CD14-positive monocyte (primary cell): ENCODE data around the gene DPYSL3. TPM values are rescaled to one million over a fixed set of nuclear protein-coding genes. Genes with fewer than 3 reads are reported as not detected.

Experiments used
- DNase-seq, 3 donors: peaks; one replicate each; pipeline ENCODE4 v3.0.0-alpha.2; 2011 to 2022
- H2AFZ ChIP-seq: 2 replicates; pipeline ENCODE4 v1.6.0; 2012; ENCODE audit warnings: mild to moderate bottlenecking, low read depth, low read length, inconsistent platforms; ENCODE audit not compliant: insufficient read depth, poor library complexity, severe bottlenecking
- H3K27ac ChIP-seq, 2 donors: 1 replicate in 1 of 2; 2 replicates in 1 of 2; pipeline ENCODE4 v1.5.1; 2012 to 2013; ENCODE audit warnings: low read length in 2 of 2, control low read depth in 1 of 2, inconsistent platforms in 1 of 2, low read depth in 1 of 2, mild to moderate bottlenecking in 1 of 2
- H3K27me3 ChIP-seq, 2 donors: one replicate each; pipeline versions ENCODE4 v1.6.0 to v1.6.1; 2011 to 2013; ENCODE audit warnings: low read length in 2 of 2; ENCODE audit not compliant: control insufficient read depth in 2 of 2, insufficient read depth in 2 of 2
- H3K36me3 ChIP-seq, 2 donors: replicated peaks in 1 of 2; 1 replicate in 1 of 2; 2 replicates in 1 of 2; pipeline versions ENCODE4 v1.5.1 to v1.6.1; 2012 to 2013; ENCODE audit warnings: low read length in 2 of 2, control low read depth in 1 of 2, inconsistent platforms in 1 of 2, mild to moderate bottlenecking in 1 of 2; ENCODE audit not compliant: insufficient read depth in 2 of 2, control insufficient read depth in 1 of 2
- H3K4me1 ChIP-seq, 2 donors: 1 replicate in 1 of 2; 2 replicates in 1 of 2; pipeline versions ENCODE4 v1.5.1 to v1.6.1; 2012 to 2013; ENCODE audit warnings: low read length in 2 of 2, control low read depth in 1 of 2, inconsistent platforms in 1 of 2, mild to moderate bottlenecking in 1 of 2, moderate library complexity in 1 of 2; ENCODE audit not compliant: insufficient read depth in 2 of 2, control insufficient read depth in 1 of 2
- H3K4me2 ChIP-seq: replicated peaks from 2 replicates; pipeline ENCODE3; 2012; ENCODE audit warnings: low read length, moderate library complexity, mild to moderate bottlenecking; ENCODE audit not compliant: poor library complexity, severe bottlenecking; ENCODE audit errors: extremely low read depth
- H3K4me3 ChIP-seq, 3 experiments: fragments of 200-600 bp in 1 of 3; sonication (generic) in 1 of 3; replicated peaks in 1 of 3; 1 replicate in 2 of 3; 2 replicates in 1 of 3; pipeline ENCODE4 v1.5.1; 2011 to 2013; ENCODE audit warnings: low read length in 3 of 3, mild to moderate bottlenecking in 3 of 3, control low read depth in 2 of 3, low read depth in 2 of 3, inconsistent platforms in 1 of 3, moderate library complexity in 1 of 3
- H3K79me2 ChIP-seq: 2 replicates; pipeline ENCODE4 v1.6.0; 2012; ENCODE audit warnings: mild to moderate bottlenecking, control low read depth, inconsistent platforms, low read length, moderate library complexity; ENCODE audit not compliant: insufficient read depth
- H3K9ac ChIP-seq: 2 replicates; pipeline ENCODE4 v1.6.0; 2017; ENCODE audit warnings: low read length, mild to moderate bottlenecking; ENCODE audit not compliant: insufficient read depth, poor library complexity, severe bottlenecking
- H3K9me3 ChIP-seq, 2 donors: replicated peaks in 1 of 2; 1 replicate in 1 of 2; 2 replicates in 1 of 2; pipeline versions ENCODE4 v1.5.1 to v1.6.1; 2012 to 2013; ENCODE audit warnings: low read length in 2 of 2, control low read depth in 1 of 2; ENCODE audit not compliant: control insufficient read depth in 1 of 2, insufficient read depth in 1 of 2
- H4K20me1 ChIP-seq: 2 replicates; pipeline ENCODE4 v1.6.0; 2012; ENCODE audit warnings: mild to moderate bottlenecking, low read length, control low read depth, moderate library complexity; ENCODE audit not compliant: insufficient read depth
- H3K27ac Mint-ChIP-seq, 7 donors: one replicate each; pipeline ENCODE4 v1.8.0; 2020; ENCODE audit warnings: mild to moderate bottlenecking in 7 of 7, mixed read lengths in 7 of 7, moderate library complexity in 6 of 7, inconsistent platforms in 2 of 7
- H3K27me3 Mint-ChIP-seq, 3 donors: one replicate each; pipeline ENCODE4 v1.8.0; 2021 to 2022; ENCODE audit warnings: low read depth in 3 of 3, mild to moderate bottlenecking in 3 of 3, mixed read lengths in 3 of 3, moderate library complexity in 3 of 3, inconsistent platforms in 1 of 3
- H3K36me3 Mint-ChIP-seq, 2 donors: one replicate each; pipeline ENCODE4 v1.8.0; 2020; ENCODE audit warnings: mixed read lengths in 2 of 2, inconsistent platforms in 1 of 2, mild to moderate bottlenecking in 1 of 2
- H3K4me1 Mint-ChIP-seq: one replicate; pipeline ENCODE4 v1.8.0; 2020; ENCODE audit warnings: mild to moderate bottlenecking, mixed read lengths
- H3K4me3 Mint-ChIP-seq, 2 donors: one replicate each; pipeline ENCODE4 v1.8.0; 2020; ENCODE audit warnings: mild to moderate bottlenecking in 2 of 2, mixed read lengths in 2 of 2, moderate library complexity in 1 of 2
- H3K9me3 Mint-ChIP-seq, 7 donors: one replicate each; pipeline ENCODE4 v1.8.0; 2020 to 2022; ENCODE audit warnings: mixed read lengths in 7 of 7, mild to moderate bottlenecking in 6 of 7, moderate library complexity in 6 of 7, inconsistent platforms in 2 of 7
- CTCF ChIP-seq: fragments of 200-600 bp; IDR thresholded peaks from one replicate; pipeline ENCODE4 v1.8.0; 2022; ENCODE audit warnings: antibody characterized with exemption, mild to moderate bottlenecking
- WGBS: methylation state at CpG from one replicate; pipeline ENCODE4 v1.1.5; 2013; ENCODE audit warnings: missing lambda C conversion rate; ENCODE audit not compliant: insufficient coverage; 5-methylcytosine and 5-hydroxymethylcytosine counted together
- intact Hi-C, 2 donors: fragments of 100-400 bp; cut with micrococcal nuclease; formaldehyde crosslinking; loops; one replicate each; pipeline versions ENCODE4 v1.15.0 to v1.15.1; 2023
- polyA plus RNA-seq, 3 donors: library from polyadenylated mRNA; depleted of rRNA in 1 of 3; unstranded in 2 of 3; stranded (reverse) in 1 of 3; fragments of 300-500 nt in 2 of 3; fragments of >200 nt in 1 of 3; fragmentation: Illumina TruSeq in 2 of 3; gene quantifications; 1 replicate in 2 of 3; 2 replicates in 1 of 3; pipeline ENCODE4 v1.2.3, GENCODE V29; 2012 to 2021

DPYSL3 gene
- polyA plus RNA-seq, 3 donors, result 0.05 TPM; not detected in 2

- no peaks in the 10 kb centered on the region for H3K36me3 Mint-ChIP-seq
- Histone ChIP-seq H3K4me1 (no peaks in the 10 kb centered on the region), H3K9me3 (no peaks in the 10 kb centered on the region), H3K9ac (no peak overlapping the region), H3K27ac (no peak overlapping the region), H2AFZ (no peak overlapping the region), H3K4me3 (no peak overlapping the region), H3K79me2 (no peaks in the 10 kb centered on the region), H3K27me3 (peaks cover 5 to 9% of the 10 kb centered on the region in 2 donors), H4K20me1 (no peaks in the 10 kb centered on the region), H3K4me2 (no peak overlapping the region), H3K36me3 (no peaks in the 10 kb centered on the region)
- intact Hi-C loops, result no loop called here
- H3K9me3 Mint-ChIP-seq, result peaks cover 0 to 3% (median 0%) of the 10 kb centered on the region in 7 donors
- H3K4me3 Mint-ChIP-seq, result no peak overlapping the region
- WGBS, result no CpG with 5 or more reads among the region's 2 CpGs
- peaks cover 5% of the 10 kb centered on the region for H3K4me1 Mint-ChIP-seq
- no peak overlapping the region for H3K27ac Mint-ChIP-seq
- DNase-seq, result no peak
- TF ChIP-seq CTCF, result no peak
- H3K27me3 Mint-ChIP-seq, result peaks cover 10 to 13% (median 12%) of the 10 kb centered on the region in 3 donors
Measured at GRCh38 chr5:147446523-147446922, 63.3 kb downstream of the DPYSL3 start.

GRCh38 chr5:147445917-147446316 lies 64.0 kb downstream of the DPYSL3 start:
- H3K4me2 ChIP-seq, result no peak overlapping the region
- H3K79me2 ChIP-seq, result no peaks in the 10 kb centered on the region
- H3K9me3 Mint-ChIP-seq, result peaks cover 0 to 3% (median 0%) of the 10 kb centered on the region in 7 donors
- H3K4me3 ChIP-seq, result no peak overlapping the region
- H3K36me3 ChIP-seq, result no peaks in the 10 kb centered on the region
- H2AFZ ChIP-seq, result no peak overlapping the region
- WGBS, result no CpG with 5 or more reads among the region's 2 CpGs
- peaks cover 0 to 3% of the 10 kb centered on the region in 2 donors for H3K27me3 ChIP-seq
- H3K36me3 Mint-ChIP-seq, result no peaks in the 10 kb centered on the region
- H3K9ac ChIP-seq, result no peak overlapping the region
- H3K27ac ChIP-seq, result no peak overlapping the region
- no peak overlapping the region for H3K4me3 Mint-ChIP-seq
- intact Hi-C loops, result no loop called here
- no peak for TF ChIP-seq CTCF
- no peaks in the 10 kb centered on the region for H4K20me1 ChIP-seq
- H3K27ac Mint-ChIP-seq, result no peak overlapping the region
- H3K27me3 Mint-ChIP-seq, result peaks cover 4 to 7% (median 6%) of the 10 kb centered on the region in 3 donors
- no peaks in the 10 kb centered on the region for H3K4me1 ChIP-seq
- no peaks in the 10 kb centered on the region for H3K9me3 ChIP-seq
- peaks cover 5% of the 10 kb centered on the region for H3K4me1 Mint-ChIP-seq
- no peak for DNase-seq
